Mucosa of descending colon (tissue), 3 donors: ENCODE data around the gene LGALS16. TPM values are rescaled to one million over a fixed set of nuclear protein-coding genes. Genes with fewer than 3 reads are reported as not detected.

Source experiments
- ATAC-seq: fragments of 200-7000 bp; cut with Tn5 transposase; one replicate; pipeline ENCODE4 v1.9.1; 2020; ENCODE audit warnings: mild to moderate bottlenecking, moderate library complexity
- DNase-seq, 3 donors: peaks; one replicate each; pipeline ENCODE4 v3.0.0-alpha.2; 2020
- H3K36me3 ChIP-seq: fragments of 200-600 bp; one replicate; pipeline ENCODE4 v1.8.0; 2021; ENCODE audit warnings: low read depth, mild to moderate bottlenecking
- H3K4me1 ChIP-seq: fragments of 200-600 bp; one replicate; pipeline ENCODE4 v1.8.0; 2021; ENCODE audit warnings: low read depth, mild to moderate bottlenecking
- H3K4me3 ChIP-seq: fragments of 200-600 bp; one replicate; pipeline ENCODE4 v1.8.0; 2021; ENCODE audit warnings: mild to moderate bottlenecking
- H3K9me3 ChIP-seq: fragments of 200-600 bp; one replicate; pipeline ENCODE4 v1.8.0; 2021; ENCODE audit warnings: mild to moderate bottlenecking
- CTCF ChIP-seq: fragments of 200-600 bp; IDR thresholded peaks from one replicate; pipeline ENCODE4 v1.8.0; 2022; ENCODE audit warnings: antibody characterized with exemption, mild to moderate bottlenecking
- intact Hi-C, 2 donors: fragments of 100-400 bp; cut with DNase I in 1 of 2; cut with micrococcal nuclease in 1 of 2; formaldehyde crosslinking; loops; one replicate each; pipeline versions ENCODE4 v1.11.0 to v1.11.1; 2022; cut with DNase I, micrococcal nuclease
- total RNA-seq, 3 donors: library from RNA; stranded (reverse); fragmentation: NEBNext Ultra II Directional in 2 of 3; extraction: Animal tissue kit (Norgen Biotek cat#: 25700) in 2 of 3; gene quantifications; one replicate each; pipeline versions ENCODE4 v1.2.1 to v1.2.4, GENCODE V29; 2021 to 2023
- donor health status: DM: no; HTN: no; CAD: no; lungs with moderate emphysema.
- donor health status: DM: no; HTN: no; CAD: no.
- donor health status: DM: no; HTN: yes; CAD: no.

LGALS16 gene
- total RNA-seq, 3 donors from 2014 or later: not detected

GRCh38 chr19:39709026-39709872, 53.5 kb downstream of the LGALS16 start:
- no peak for ATAC-seq
- H3K36me3 ChIP-seq: no peaks in the 10 kb centered on the region
- no peak for DNase-seq
- intact Hi-C loops: no loop called here
- no peaks in the 10 kb centered on the region for H3K4me1 ChIP-seq
- H3K4me3 ChIP-seq: no peak overlapping the region
- TF ChIP-seq CTCF: no peak
- H3K9me3 ChIP-seq: no peaks in the 10 kb centered on the region

Other genes with a start within 250 kb of the LGALS16 start
- 100 to 1,000 TPM; 200 to 236 (median 235) TPM for gene ZFP36, start 249.1 kb upstream of the LGALS16 start, total RNA-seq
- 10 to 100 TPM in 2 of 3 donors, 1 to 10 TPM in 1; 6.5 to 26.7 (median 17.9) TPM for gene PLEKHG2, start 243.2 kb upstream of the LGALS16 start, total RNA-seq
- gene RPS16, start 220.0 kb upstream of the LGALS16 start, total RNA-seq: 1,000 to 10,000 TPM; 1,270 to 1,804 (median 1,507) TPM
- gene SUPT5H, start 210.3 kb upstream of the LGALS16 start, total RNA-seq: 100 to 1,000 TPM; 101 to 122 (median 102) TPM
- gene TIMM50, start 175.1 kb upstream of the LGALS16 start, total RNA-seq: 10 to 100 TPM; 52.6 to 57.9 (median 57.7) TPM
- gene DLL3, start 157.0 kb upstream of the LGALS16 start, total RNA-seq: not detected
- gene SELENOV, start 140.8 kb upstream of the LGALS16 start, total RNA-seq: not detected
- gene EID2B, start 123.1 kb upstream of the LGALS16 start, total RNA-seq: 1 to 10 TPM in 1 of 3 donors, under 1 TPM in 2; 0.20 to 4.2 (median 0.72) TPM
- 10 to 100 TPM in 1 of 3 donors, 1 to 10 TPM in 2; 7.0 to 14.7 (median 9.6) TPM for gene EID2, start 115.8 kb upstream of the LGALS16 start, total RNA-seq
- not detected for gene LGALS13, start 53.4 kb upstream of the LGALS16 start, total RNA-seq
- gene LGALS14, start 48.6 kb downstream of the LGALS16 start, total RNA-seq: not detected
- 1 to 10 TPM in 1 of 3 donors, not detected in 2; 1.2 TPM for gene CLC, start 82.1 kb downstream of the LGALS16 start, total RNA-seq
- not detected for gene LEUTX, start 122.9 kb downstream of the LGALS16 start, total RNA-seq
- gene DYRK1B, start 178.2 kb downstream of the LGALS16 start, total RNA-seq: 10 to 100 TPM; 14.5 to 27.2 (median 23.7) TPM
- gene FBL, start 190.5 kb downstream of the LGALS16 start, total RNA-seq: 100 to 1,000 TPM; 126 to 200 (median 155) TPM